ACHN (cell line): ENCODE results near the gene ITIH5.
"Not testable (repeated sequence)": the region's sequence is repeated elsewhere in the genome, so short reads cannot be mapped to it uniquely, and the experiment has no call there.

Experiments
- DNase-seq: peaks from one replicate; pipeline ENCODE4 v3.0.0-alpha.2; 2015
- in situ Hi-C: cut with HindIII; loops from 2 replicates; pipeline ENCODE4 v1.10.0; 2017; ENCODE audit warnings: low sequenced_read_pairs, low pct_ligation_motif_present, low pct_unique_long_range_greater_than_20kb

The ITIH5 gene

GRCh38 chr10:7666253-7667023 is at the start of gene ITIH5:
Gene ITIH5 (minus strand): TSS chr10:7666966. CDS start chr10:7666892, 74 bp downstream.
- in situ Hi-C loops = no loop called here
- peak; percentile 13 for DNase-seq

DNA sequence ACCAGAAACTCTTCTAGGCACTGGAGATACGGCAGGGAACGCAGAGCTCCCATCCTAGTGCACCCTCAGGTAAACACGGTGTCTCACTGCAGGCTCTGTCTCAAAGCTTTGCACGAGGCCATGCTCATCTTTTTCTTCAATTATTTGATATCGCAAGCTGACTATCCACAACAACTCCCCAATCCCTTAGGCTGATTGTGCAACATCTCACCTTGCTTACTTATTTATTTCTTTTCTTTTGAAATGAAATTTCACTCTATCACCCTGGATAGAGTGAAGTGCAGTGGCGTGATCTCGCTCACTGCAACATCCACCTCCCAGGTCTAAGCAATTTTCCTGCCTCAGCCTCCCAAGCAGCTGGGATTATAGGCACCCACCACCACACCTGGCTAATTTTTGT is 48.7 kb upstream of the ITIH5 start:
- in situ Hi-C loops = no loop called here
- no peak for DNase-seq

DNA sequence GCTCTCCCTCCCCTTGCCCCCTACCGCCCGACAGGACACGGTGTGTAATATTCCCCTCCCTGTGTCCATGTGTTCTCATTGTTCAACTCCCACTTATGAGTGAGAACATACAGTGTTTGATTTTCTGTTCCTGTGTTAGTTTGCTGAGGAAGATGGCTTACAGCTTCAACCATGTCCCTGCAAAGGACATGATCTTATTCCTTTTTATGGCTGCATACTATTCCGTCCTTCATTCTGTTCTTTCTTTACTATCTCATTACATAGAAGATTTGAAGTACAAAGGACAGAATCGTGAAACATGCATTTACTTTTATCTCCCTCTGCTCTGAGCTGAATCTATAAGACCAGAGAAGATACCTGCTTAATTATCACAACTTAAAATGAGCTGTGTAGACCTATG is 44.3 kb upstream of the ITIH5 start:
- in situ Hi-C loops, DNase-seq: not testable (repeated sequence)

DNA sequence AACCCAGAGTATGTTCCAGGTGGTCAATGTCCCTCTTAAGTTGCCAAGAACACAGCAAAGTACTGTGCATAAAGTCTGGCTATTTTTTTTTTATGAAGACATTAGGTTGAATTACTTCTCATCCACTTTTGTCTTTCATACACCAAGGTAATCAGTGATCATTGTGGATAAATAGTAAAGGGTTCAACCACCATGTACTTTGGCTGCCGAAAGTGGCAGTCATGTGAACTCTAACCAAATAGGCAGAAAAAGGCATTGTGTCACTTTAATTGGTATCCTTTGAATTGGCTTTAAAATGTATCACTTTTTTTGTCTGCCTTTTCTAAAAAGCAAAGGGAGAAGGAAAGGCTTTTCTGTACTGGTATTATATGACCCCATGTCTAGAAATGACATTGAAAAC is 43.7 kb upstream of the ITIH5 start:
- no peak for DNase-seq
- in situ Hi-C loops = no loop called here

- in situ Hi-C loops = no loop called here
- no peak for DNase-seq
Measured at GRCh38 chr10:7708832-7709231, 42.1 kb upstream of the ITIH5 start.

DNA sequence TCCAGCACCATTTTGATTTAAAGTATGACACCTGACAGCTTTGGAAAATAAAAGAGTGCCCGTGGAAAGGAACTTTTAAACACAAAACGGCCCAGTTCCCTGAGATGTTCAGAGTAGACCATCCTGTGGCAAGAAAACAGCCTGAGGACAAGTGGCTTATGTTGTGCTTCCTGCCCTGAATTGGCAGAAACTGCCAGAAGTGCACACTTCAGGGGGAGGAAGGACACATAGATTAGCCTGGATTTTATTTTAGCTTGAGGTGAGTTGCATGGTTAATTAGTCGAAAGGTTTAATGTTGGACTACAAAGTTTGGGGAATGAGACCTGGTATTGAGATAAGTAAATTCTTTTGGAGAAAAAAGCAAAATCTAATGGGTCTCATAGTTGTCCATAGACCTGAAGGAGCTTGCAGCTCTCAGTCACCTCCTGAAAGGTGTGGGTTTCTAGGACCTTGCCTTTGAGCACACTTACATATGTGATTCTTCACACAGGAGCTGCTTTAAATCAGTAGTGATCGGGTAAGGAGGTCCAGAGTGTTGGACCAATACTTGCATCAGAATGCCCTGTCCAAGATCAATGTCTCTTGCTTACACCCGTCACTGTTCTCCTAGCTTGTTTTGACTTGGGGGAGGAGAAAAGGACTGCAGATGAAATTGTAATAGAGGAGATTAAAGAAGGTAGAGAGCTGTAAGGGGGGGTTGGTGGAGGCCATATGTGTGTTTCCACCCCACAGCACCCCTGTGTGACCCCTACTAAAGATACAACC is 41.3 kb upstream of the ITIH5 start:
- DNase-seq = no peak
- in situ Hi-C loops = no loop called here

DNA sequence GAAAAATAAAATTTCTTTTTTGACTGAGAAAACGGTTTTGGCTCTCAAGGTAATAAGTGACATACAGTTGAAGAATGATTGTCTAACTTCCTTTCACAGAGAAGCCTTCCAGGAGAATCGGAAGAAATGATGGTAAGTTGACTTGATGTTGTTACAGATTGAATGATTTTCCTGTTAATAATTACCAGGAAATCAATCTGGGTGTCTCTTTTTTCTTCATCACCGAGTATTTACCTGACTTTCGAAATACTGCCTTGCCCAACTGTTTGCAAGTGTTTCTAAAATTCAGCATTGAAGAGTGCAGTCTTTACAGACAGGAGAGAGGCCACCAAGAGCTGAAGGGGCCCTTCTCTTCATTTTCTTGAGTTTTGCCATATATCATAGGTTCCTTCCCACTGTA is 40.3 kb upstream of the ITIH5 start:
- peak; percentile 8 for DNase-seq
- in situ Hi-C loops = no loop called here

- no peak for DNase-seq
- in situ Hi-C loops = no loop called here
Measured at GRCh38 chr10:7706534-7707073, 39.8 kb upstream of the ITIH5 start.

- in situ Hi-C loops = no loop called here
- DNase-seq = no peak
Measured at GRCh38 chr10:7705341-7705740, 38.6 kb upstream of the ITIH5 start.

DNA sequence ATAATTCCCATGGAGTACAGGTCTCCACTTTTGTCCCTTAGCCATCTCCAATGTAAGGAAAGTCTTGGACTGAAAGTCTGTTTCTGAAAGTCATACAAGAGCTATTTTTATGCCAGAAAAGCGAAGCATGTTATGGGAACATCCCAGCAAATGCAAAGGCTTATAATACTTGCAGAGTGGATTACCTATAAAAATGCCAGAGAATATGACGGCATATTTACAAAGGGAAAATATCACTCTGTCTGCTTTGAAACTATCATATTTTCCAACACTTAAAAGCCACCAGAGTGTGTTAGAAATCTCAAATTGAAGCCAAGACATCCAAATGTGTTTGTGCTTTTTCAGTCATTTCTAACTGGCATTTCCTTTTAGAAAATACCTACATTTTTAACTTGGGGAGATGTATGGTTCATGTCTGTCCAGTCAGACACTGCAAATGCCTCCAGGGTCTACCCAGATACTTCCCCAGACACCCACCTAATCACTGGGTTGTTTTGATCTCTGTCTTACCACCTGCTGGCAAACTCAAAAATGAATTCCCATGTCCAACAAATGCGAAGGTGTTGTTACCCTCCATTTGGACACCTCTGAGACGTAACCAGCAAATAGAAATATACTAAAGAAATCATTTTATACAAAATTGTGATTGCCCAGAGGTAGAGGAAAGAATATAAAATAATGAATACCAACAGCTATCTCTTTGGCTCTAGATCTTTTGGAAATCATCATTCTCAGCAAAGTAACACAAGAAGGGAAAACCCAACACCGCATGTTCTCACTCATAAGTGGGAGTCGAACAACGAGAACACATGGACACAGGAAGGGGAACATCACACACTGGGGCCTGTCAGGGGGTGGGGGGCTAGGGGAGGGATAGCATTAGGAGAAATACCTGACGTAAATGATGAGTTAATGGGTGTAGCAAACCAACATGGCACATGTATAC is 37.6 kb upstream of the ITIH5 start:
- in situ Hi-C loops = no loop called here
- DNase-seq = no peak

- DNase-seq = no peak
- in situ Hi-C loops = no loop called here
Measured at GRCh38 chr10:7703140-7703539, 36.4 kb upstream of the ITIH5 start, which contains the start of gene ITIH2. Gene ITIH2 (plus strand): TSS chr10:7703316. CDS start chr10:7703435, 119 bp downstream.

DNA sequence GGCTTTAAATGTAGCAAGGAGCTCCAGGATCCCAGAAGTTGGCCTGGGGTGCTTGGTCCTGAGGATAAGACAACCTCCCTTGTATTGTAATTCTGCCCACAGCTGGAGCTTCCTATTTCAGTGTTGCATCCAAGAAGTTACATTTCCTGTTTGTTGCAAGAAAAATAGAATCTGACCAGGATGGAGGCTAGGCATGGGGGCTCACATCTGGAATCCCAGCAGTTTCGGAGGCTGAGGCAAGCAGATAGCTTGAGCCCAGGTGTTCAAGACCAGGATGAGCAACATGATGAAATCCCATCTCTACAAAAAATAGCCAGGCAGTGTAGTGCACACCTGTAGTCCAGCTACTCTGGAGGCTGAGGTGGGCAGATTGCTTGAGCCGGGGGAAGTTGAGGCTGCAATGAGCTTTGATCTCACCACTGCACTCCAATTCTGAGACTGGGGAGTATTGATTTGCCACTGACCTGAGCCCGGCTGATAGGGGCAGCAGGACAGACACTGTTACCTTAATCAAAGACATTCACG is 35.6 kb upstream of the ITIH5 start:
- DNase-seq = no peak
- in situ Hi-C loops = no loop called here

DNA sequence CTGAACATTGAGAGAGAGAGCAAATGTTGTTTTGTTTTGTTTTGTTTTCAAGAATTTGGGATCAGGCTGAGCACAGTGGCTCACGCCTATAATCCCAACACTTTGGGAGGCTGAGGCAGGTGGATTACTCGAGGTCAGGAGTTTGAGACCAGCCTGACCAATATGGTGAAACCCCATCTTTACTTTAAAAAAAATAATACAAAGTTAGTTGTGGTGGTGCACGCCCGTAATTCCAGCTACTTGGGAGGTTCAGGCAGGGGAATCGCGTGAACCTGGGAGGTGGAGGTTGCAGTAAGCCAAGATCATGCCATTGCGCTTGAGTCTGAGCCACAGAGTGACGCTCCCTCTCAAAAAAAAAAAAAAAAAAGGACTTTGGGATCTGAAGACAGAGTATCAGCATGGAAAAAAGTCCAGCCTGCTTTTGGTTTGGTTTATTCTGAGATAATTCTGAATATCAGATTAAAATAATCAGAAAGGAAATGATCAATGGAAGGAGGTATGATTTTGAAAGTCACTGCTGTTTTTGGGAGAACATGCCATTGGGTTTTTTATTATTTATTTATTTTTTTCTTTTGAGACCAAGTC is 34.5 kb upstream of the ITIH5 start:
- no peak for DNase-seq
- in situ Hi-C loops = no loop called here

GRCh38 chr10:7700577-7701125 is 33.9 kb upstream of the ITIH5 start:
- in situ Hi-C loops = no loop called here
- DNase-seq = no peak

GRCh38 chr10:7697426-7697825 is 30.7 kb upstream of the ITIH5 start:
- in situ Hi-C loops = no loop called here
- peak; percentile 15 for DNase-seq

DNA sequence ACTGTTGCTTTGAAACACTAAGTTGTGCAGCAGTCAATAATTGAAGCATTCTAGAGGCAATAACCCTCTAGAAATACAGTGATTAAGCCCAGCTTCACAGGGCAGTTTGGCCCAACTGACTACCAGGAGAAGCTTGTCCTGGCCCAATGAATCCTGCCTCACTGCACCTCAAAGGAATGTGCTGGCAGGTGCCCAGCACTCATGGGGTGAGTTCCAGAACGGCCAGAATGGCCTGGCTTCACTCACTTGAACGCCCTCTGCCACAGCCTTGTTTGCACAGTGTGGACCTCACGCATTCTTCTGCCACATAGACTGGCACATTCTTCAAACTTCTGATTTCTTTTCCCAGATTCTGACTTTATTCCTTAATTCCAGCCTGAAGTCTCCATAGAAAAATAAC is 29.8 kb upstream of the ITIH5 start:
- in situ Hi-C loops = no loop called here
- peak; percentile 92 for DNase-seq

GRCh38 chr10:7693194-7693593 is 26.4 kb upstream of the ITIH5 start:
- DNase-seq, in situ Hi-C loops: not testable (repeated sequence)

DNA sequence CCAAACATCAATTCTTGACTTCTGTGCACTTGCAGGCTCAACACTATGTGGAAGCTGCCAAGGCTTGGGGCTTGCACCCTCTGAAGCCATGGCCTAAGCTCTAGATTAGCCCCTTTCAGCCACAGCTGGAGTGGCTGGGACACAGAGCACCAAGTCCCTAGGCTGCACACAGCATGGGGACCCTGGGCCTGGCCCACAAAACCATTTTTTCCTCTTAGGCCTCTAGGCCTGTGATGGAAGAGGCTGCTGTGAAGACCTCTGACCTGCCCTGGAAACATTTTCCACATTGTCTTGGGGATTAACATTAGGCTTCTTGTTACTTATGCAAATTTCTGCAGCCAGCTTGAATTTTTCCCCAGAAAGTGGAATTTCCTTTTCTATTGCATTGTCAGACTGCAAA is 25.6 kb upstream of the ITIH5 start:
- in situ Hi-C loops, DNase-seq: not testable (repeated sequence)
